Thyroid gland (tissue), 4 donors: Measurements from ENCODE around the gene PTK7. TPM values are rescaled to one million over a fixed set of nuclear protein-coding genes. Genes with fewer than 3 reads are reported as not detected.

Source experiments
- DNase-seq, 2 donors: peaks; one replicate each; pipeline ENCODE4 v3.0.0-alpha.2; 2019
- H3K27ac ChIP-seq, 3 donors: fragments of 200-600 bp; sonication (generic); 1 replicate in 2 of 3; 2 replicates in 1 of 3; pipeline ENCODE4 v1.5.1; 2016 to 2019; ENCODE audit warnings: mild to moderate bottlenecking in 1 of 3, moderate library complexity in 1 of 3
- H3K27me3 ChIP-seq: fragments of 200-600 bp; sonication (generic); one replicate; pipeline ENCODE4 v1.5.1; 2019
- H3K36me3 ChIP-seq, 2 donors: fragments of 200-600 bp; sonication (generic); one replicate each; pipeline ENCODE4 v1.5.1; 2016 to 2019
- H3K4me1 ChIP-seq, 2 donors: fragments of 200-600 bp; sonication (generic); one replicate each; pipeline ENCODE4 v1.5.1; 2017 to 2019
- H3K4me3 ChIP-seq, 3 donors: fragments of 200-600 bp; sonication (generic); replicated peaks in 1 of 3; 1 replicate in 2 of 3; 2 replicates in 1 of 3; pipeline ENCODE4 v1.5.1; 2016; ENCODE audit warnings: mild to moderate bottlenecking in 1 of 3
- H3K9me3 ChIP-seq: fragments of 200-600 bp; sonication (generic); one replicate; pipeline ENCODE4 v1.5.1; 2017
- CTCF ChIP-seq, 6 experiments: fragments of 200-600 bp in 3 of 6; fragments of 450-650 bp in 3 of 6; sonication (generic) in 3 of 6; IDR thresholded peaks; one replicate each; pipeline ENCODE4 v1.5.1; 2016 to 2019; ENCODE audit warnings: antibody characterized with exemption in 6 of 6, mild to moderate bottlenecking in 2 of 6, inconsistent platforms in 1 of 6, moderate library complexity in 1 of 6
- POLR2A ChIP-seq, 2 donors: fragments of 450-650 bp; IDR thresholded peaks; one replicate each; pipeline ENCODE4 v1.6.1; 2017; ENCODE audit warnings: antibody characterized with exemption in 2 of 2, mild to moderate bottlenecking in 2 of 2, moderate library complexity in 1 of 2
- WGBS, 2 donors: methylation state at CpG; one replicate each; pipeline ENCODE4 v1.1.5; 2017; 5-methylcytosine and 5-hydroxymethylcytosine counted together
- intact Hi-C: fragments of 100-400 bp; cut with DNase I; formaldehyde crosslinking; loops from one replicate; pipeline ENCODE4 v1.15.1; 2023
- total RNA-seq, 4 donors: library from RNA; depleted of rRNA; stranded (reverse); fragments of >200 nt; gene quantifications; one replicate each; pipeline ENCODE4 v1.2.3, GENCODE V29; 2016

The PTK7 gene
- total RNA-seq, 4 donors from 2014 or later, result 43.8 to 58.9 (median 55.0) TPM

DNA sequence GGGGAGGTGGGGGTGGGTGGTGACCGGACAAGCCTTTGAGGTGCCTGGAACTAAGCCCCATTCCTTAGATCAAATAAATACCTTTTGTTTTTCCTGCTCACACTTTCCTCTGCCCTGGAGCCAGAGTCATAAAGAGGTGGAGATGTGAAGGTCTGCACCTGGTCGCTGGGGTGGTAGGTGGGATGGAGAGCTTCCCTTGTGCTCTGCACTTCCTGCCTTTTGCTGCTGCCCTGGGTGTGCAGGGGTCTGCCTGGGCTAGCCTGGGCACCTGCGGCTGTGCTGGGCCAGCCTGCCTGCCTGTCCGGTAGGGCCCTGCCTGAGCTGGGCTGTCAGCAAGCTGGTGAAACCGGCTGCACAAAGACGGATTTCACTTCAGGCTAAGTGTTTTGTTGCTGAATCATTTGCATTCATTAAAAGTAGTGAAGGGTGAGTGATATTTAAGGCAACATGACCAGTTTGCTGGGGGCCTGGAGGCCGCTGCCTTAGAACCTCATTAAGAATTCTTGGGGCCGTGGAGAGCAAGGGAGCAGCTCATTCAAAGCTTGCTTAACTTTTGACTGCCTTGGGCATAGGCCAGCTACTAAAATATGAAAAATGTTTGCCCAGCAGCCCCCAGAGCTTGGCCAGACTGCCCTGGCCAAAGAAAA, 20.5 kb downstream of the PTK7 start:
- WGBS, 2 donors, result 12 to 18% methylated on average over 8 of the region's 8 CpGs
- peak; percentile 82 for DNase-seq

GRCh38 chr6:43097098-43097489, 21.0 kb downstream of the PTK7 start:
- intact Hi-C loops, result no loop called here
- Histone ChIP-seq H3K4me1 (peaks cover 30 to 41% of the 10 kb centered on the region in 2 donors), H3K27ac (peak overlapping the region; percentile 76 to 91 (median 80)), H3K9me3 (no peaks in the 10 kb centered on the region), H3K4me3 (no peak overlapping the region), H3K27me3 (no peaks in the 10 kb centered on the region), H3K36me3 (no peaks in the 10 kb centered on the region)
- WGBS, 2 donors, result 21% methylated on average over 5 of the region's 5 CpGs
- no peak for TF ChIP-seq POLR2A (IDR thresholded peaks at IDR 0.05)
- TF ChIP-seq CTCF (IDR thresholded peaks at IDR 0.05), result peak in 1 of 6 experiments; percentile 13
- DNase-seq, result no peak

More for the DNA sequence above, 20.5 kb downstream of the PTK7 start:
- intact Hi-C loops, result no loop called here
- Histone ChIP-seq H3K27ac (peak overlapping the region; percentile 76 to 91 (median 80)), H3K4me3 (no peak overlapping the region), H3K27me3 (no peaks in the 10 kb centered on the region), H3K4me1 (peaks cover 30 to 41% of the 10 kb centered on the region in 2 donors), H3K36me3 (no peaks in the 10 kb centered on the region), H3K9me3 (no peaks in the 10 kb centered on the region)
- TF ChIP-seq POLR2A (IDR thresholded peaks at IDR 0.05) (peak in 1 of 2 donors; percentile 49), CTCF (IDR thresholded peaks at IDR 0.05) (no peak)

DNA sequence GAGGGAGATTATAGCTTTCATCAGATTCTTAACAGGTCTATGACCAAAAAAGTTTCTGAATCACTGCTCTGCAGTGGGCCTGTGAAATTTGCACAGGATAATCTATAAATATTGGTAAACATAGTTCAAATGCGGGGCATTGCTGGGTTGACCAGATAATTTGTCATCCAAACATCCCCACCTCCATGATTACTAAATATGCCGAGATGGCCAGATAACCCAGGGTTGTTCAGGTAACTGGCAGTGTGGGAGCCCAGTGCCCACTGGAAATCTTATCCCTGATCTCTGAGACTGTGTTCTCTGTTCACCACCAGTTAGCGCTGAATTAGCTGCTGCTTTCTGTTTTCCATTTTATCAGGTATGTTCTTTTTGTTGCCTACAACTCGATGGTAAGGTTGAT, 21.4 kb downstream of the PTK7 start:
- no peaks in the 10 kb centered on the region for H3K27me3 ChIP-seq
- 80 to 87% methylated on average over 4 of the region's 4 CpGs for WGBS, 2 donors
- H3K9me3 ChIP-seq, result no peaks in the 10 kb centered on the region
- intact Hi-C loops, result no loop called here
- peak overlapping the region; percentile 76 to 91 (median 80) for H3K27ac ChIP-seq
- no peak for DNase-seq
- no peak overlapping the region for H3K4me3 ChIP-seq
- H3K36me3 ChIP-seq, result no peaks in the 10 kb centered on the region
- TF ChIP-seq CTCF (IDR thresholded peaks at IDR 0.05) (no peak), POLR2A (IDR thresholded peaks at IDR 0.05) (no peak)
- H3K4me1 ChIP-seq, result peaks cover 30 to 41% of the 10 kb centered on the region in 2 donors

- H3K27ac ChIP-seq, result no peak overlapping the region
- intact Hi-C loops, result no loop called here
- no peaks in the 10 kb centered on the region for H3K27me3 ChIP-seq
- H3K4me1 ChIP-seq, result peaks cover 19% of the 10 kb centered on the region in 2 donors
- 74 to 77% methylated on average over 4 of the region's 4 CpGs for WGBS, 2 donors
- H3K4me3 ChIP-seq, result no peak overlapping the region
- H3K9me3 ChIP-seq, result no peaks in the 10 kb centered on the region
- H3K36me3 ChIP-seq, result no peaks in the 10 kb centered on the region
- DNase-seq, result no peak
- TF ChIP-seq POLR2A (IDR thresholded peaks at IDR 0.05), result no peak
- TF ChIP-seq CTCF (IDR thresholded peaks at IDR 0.05), result no peak
These were observed 25.4 kb downstream of the PTK7 start for GRCh38 chr6:43101497-43101896.

GRCh38 chr6:43103253-43103876, 27.3 kb downstream of the PTK7 start:
- no peaks in the 10 kb centered on the region for H3K36me3 ChIP-seq
- no peak for TF ChIP-seq POLR2A (IDR thresholded peaks at IDR 0.05)
- no peak for TF ChIP-seq CTCF (IDR thresholded peaks at IDR 0.05)
- no peaks in the 10 kb centered on the region for H3K9me3 ChIP-seq
- H3K27ac ChIP-seq, result no peak overlapping the region
- intact Hi-C loops, result no loop called here
- H3K4me3 ChIP-seq, result no peak overlapping the region
- WGBS, 2 donors, result 64 to 74% methylated on average over 2 of the region's 2 CpGs
- DNase-seq, result no peak
- H3K27me3 ChIP-seq, result no peaks in the 10 kb centered on the region
- H3K4me1 ChIP-seq, result peaks cover under 1% of the 10 kb centered on the region in 2 donors
